LoVo (cell line): ENCODE data around the gene SOX12.
"Not testable (repeated sequence)": the region's sequence is repeated elsewhere in the genome, so short reads cannot be mapped to it uniquely, and the experiment has no call there.

Experiments
- DNase-seq: peaks from one replicate; pipeline ENCODE4 v3.0.0-alpha.2; 2016; ENCODE audit warnings: low spot score

SOX12 gene

GRCh38 chr20:362271-363254 lies 37.2 kb downstream of the SOX12 start:
- DNase-seq: peak; percentile 94

DNA sequence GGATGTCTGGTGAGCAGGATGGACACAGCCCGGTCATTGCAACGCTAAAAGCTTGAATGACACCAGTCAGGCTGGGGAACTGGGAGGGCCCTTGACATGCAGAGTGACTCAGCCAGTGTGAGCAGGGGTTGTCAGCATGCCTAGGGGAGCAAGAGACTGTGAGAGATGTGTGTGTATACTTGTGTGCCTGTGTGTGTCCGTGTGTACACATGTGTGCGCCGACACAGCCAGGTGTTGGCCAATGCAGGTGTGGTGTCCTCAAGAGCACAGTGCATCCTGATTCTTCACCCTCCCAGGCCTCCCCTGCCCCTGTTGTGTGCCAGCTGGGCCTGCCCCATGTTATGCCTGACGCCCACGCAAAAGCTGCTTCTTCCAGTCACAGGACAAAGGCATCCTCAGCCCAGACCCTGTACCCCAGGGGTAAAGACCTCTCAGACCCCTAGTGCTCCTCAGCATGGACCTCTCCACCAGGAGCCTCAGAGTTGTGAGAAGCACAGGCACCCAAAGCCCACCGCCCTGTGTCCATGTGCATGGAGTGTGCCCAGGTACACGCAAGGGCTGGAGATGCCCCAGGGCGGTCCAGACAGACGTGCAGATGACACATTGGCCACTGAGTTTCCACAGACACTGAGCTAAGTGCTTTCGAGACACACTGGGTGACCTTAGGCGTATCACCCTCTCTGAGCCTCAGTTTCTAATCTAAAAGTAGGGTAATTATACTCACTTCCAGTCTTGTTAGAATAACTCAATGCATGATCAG lies 38.1 kb downstream of the SOX12 start:
- DNase-seq: no peak

GRCh38 chr20:364905-365794 lies 39.8 kb downstream of the SOX12 start:
- peak; percentile 66 for DNase-seq

GRCh38 chr20:366041-366718 lies 40.8 kb downstream of the SOX12 start:
- DNase-seq: no peak

- no peak for DNase-seq
Measured at GRCh38 chr20:366719-367485, 41.5 kb downstream of the SOX12 start.

GRCh38 chr20:367486-367887 lies 42.1 kb downstream of the SOX12 start:
- no peak for DNase-seq

GRCh38 chr20:368915-369314 lies 43.6 kb downstream of the SOX12 start:
- no peak for DNase-seq

DNA sequence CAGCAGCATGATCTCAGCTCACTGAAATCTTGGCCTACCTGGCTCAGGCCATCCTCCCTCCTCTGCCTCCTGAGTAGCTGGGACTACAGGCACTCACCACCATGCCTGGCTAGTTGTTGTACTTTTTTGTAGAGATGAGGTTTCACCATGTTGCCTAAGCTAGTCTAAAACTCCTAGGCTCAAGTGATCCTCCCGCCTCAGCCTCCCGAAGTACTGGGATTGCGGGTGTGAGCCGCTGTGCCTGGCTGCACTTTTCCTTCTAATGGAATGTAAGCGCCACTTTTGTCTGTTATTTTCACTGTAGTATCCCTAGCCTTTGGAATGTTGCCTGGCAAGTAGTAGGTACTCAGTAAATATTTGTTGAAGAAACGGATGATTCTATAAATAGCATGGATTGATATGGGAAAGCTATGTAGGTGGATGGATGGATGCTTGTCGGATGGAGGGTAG lies 44.8 kb downstream of the SOX12 start:
- no peak for DNase-seq

- no peak for DNase-seq
Measured at GRCh38 chr20:370977-371754, 45.8 kb downstream of the SOX12 start.

GRCh38 chr20:371755-372542 lies 46.6 kb downstream of the SOX12 start:
- peak; percentile 88 for DNase-seq

GRCh38 chr20:372543-373082 lies 47.3 kb downstream of the SOX12 start:
- DNase-seq: not testable (repeated sequence)

DNA sequence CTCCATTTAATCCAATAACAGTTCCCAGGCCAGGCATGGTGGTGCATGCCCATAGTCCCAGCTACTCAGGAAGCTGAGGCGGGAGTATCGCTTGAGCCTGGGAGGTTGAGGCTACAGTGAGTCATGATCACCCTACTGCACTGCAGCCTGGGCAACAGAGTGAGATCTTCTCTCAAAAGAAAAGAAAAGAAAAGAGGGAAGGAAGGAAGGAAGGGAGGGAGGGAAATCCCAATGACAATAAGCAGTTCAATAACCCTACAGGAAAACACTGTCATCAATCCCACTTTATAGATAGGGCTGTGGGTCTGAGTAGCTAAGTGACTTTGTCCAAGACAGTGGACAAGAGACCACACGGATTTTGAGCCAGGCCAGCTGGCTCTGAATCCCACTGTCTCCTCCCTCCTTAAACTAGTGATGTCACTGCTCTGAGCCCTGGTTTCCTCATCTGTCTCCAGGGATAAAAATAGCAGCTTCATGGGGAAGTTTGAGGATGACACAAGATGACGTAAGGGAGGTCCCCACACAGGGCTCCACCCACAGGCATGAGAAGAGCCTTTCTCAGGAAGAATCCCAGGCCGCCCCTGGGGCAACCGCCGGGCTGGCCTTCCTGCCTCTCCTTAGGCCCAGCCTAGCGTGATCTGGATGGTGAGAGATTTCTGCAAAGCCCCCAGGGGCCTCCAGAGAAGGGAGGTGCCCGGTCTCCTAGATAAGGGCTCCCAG lies 48.0 kb downstream of the SOX12 start:
- DNase-seq: peak; percentile 66

DNA sequence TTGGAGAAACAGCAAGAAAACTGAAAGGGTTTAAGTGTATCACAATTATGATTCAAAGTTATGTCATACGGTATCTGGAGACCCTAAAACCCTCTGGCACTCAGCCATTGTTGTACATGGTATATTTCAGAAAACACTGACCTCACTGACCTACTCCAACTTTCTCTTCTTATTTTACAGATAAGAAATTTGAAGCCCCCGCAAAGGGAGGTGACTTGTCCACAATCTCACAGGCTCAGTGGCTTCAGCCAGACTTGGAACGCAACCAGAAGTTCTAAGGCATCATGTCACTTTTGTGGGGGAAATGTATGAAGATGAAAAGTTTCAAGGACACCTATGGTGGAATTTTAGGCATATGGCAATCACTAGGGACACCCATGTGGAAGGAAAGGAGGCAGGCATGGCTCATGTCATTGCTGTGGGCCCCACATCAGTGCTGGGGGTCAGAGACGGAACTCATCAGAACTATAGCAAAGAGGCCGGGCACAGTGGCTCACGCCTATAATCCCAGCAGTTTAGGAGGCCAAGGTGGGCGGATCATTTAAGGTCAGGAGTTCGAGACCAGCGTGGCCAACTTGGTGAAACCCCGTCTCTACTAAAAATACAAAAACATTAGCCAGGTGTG lies 50.0 kb downstream of the SOX12 start:
- no peak for DNase-seq

DNA sequence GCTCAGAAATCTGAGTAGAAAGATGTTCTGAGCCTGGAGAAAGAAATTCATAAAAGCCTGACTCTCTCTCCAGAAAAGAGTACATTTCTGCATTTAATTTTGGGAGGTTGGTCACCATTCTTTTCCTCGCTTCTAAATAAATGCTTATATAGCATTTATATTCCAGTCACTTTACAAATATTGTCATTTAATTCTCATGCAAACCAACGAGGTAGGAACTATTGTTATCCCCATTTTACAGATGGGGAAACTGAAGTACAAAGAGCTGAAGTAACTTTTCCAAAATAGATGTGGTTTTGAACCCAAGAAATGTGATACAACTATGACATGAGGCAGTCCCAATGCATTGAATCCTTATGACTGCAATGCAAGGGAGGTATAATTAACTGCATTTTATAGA lies 50.7 kb downstream of the SOX12 start:
- no peak for DNase-seq

GRCh38 chr20:376750-377149 lies 51.4 kb downstream of the SOX12 start:
- DNase-seq: no peak

DNA sequence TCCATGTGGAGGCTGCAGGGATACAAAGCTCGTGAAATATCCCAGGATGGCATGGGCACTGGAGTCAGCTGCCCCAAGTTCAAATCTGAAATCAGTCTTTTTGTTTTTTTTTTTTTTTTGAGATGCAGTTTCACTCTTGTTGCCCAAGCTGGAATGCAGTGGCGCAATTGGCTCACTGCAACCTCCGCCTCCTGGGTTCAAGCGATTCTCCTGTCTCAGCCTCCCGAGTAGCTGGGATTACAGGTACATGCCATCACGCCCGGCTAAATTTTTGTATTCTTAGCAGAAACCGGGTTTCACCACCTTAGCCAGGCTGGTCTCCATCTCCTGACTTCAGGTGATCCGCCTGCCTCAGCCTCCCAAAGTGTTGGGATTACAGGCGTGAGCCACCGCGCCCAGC lies 52.2 kb downstream of the SOX12 start:
- not testable (repeated sequence) for DNase-seq

DNA sequence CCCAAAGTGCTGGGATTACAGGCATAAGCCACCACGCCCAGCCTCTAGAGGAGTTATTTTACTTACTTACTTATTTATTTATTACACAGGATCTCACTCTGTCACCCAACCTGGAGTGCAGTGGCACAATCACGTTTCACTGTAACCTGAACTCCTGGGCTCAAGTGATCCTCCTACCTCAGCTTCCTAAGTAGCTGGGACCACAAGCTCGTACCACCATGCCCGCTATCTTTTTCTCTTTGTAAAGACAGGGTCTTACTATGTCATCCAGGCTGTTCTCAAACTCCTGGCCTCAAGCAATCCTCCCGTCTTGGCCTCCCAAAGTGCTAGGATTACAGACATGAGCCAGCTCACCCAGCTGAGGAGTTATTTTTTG lies 53.6 kb downstream of the SOX12 start:
- DNase-seq: no peak
